ENCODE measurements around the gene PACS1.

PACS1 gene

GRCh38 chr11:66292543-66293332, 222.7 kb downstream of the PACS1 start:
- DNase-seq, result no peak

- DNase-seq, result no peak
Measured at GRCh38 chr11:66293352-66293751, 223.3 kb downstream of the PACS1 start.

- DNase-seq, result no peak
Measured at GRCh38 chr11:66293777-66294625, 223.9 kb downstream of the PACS1 start.
